ENCODE results near the gene CCL23.
"Not testable (repeated sequence)": the region's sequence is repeated elsewhere in the genome, so short reads cannot be mapped to it uniquely, and the experiment has no call there.

CCL23 gene

DNA sequence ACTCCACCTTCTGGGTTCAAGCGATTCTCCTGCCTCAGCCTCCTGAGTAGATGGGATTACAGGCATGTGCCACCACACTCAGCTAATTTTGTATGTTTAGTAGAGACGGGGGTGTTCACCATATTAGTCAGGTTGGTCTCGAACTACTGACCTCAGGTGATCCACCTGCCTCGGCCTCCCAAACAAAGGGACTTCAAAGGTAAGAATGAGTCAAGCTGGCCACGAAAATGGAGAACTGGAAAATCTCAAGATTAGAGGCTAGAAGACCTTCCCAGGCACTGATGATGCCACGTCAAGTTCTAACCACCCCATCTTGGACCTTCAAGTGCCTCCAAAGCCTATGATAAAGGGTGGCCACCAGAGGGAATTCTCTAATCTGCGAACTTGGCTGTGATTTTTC, 15.1 kb downstream of the CCL23 start:
- no peak for DNase-seq (ENCODE audit: low read depth)

DNA sequence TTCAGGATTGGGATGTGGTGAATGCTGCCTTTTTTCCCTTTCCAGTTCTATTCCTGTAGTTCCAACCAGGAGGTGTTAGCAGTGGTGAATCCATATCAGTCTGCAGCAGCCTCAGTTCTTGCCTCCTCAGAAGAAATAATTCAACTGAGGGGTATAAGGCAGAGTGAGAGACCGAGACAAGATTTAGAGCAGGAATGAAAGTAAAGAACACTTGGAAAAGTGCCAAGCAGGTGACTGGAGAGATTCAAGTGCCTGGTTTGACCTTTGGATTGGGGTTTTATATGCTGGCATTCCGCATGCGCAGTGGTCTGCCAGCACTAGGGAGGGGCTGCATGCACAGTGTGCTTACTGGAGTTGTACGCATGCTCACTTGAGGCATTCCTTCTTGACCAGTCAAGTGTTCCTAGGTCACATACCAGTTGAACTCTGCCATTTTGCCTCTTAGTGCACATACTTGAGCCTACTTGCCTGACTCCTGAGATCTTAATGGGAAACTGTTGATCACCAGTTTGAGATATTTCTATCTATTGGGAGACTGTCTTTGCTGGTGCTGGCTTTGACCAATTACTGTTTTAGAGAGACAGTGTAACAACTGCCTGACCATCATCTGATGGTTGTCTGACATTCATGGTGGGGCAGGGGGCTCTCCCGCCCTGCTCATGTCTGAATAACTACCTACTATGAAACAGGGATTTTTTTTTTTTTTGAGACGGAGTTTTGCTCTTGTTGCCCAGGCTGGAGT, 15.7 kb downstream of the CCL23 start:
- no peak for DNase-seq (ENCODE audit: low read depth)

DNA sequence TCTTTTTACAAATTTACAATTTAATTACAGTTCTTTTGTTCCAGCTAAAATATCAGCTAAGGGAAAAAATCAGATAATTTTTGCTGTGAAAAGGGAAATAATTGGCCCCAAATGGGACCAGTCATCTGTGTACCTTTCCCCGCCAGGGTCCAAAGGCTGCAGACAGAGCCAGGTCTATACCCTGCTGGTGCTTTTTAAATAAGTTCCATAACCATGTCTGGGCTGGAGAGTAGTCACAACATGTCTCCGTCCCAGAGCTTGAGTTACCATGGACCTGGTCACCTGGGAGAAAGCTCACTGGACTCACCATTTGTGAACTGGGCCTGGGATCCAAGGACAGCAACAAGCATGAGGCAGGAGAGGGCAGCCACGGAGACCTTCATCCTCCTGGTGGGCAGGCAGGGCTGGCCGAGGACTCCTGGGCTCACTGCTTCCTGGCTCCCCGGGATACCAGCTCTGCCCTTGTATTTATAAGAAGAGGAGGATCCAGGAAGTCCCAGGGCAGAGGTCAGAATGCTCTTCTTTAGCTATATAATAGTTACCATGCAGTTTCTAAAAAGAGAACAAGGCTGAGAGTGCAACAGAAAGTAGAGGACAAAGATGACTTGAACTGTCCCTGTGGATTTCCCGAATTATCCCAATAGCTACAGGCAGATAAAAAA, 16.5 kb downstream of the CCL23 start, which contains the start of gene CCL15:
Gene CCL15 (minus strand): TSS at position 444 of the 662 bp plus-strand sequence. CDS start 61 bp downstream, at position 383.
- no peak for DNase-seq (ENCODE audit: low read depth)

DNA sequence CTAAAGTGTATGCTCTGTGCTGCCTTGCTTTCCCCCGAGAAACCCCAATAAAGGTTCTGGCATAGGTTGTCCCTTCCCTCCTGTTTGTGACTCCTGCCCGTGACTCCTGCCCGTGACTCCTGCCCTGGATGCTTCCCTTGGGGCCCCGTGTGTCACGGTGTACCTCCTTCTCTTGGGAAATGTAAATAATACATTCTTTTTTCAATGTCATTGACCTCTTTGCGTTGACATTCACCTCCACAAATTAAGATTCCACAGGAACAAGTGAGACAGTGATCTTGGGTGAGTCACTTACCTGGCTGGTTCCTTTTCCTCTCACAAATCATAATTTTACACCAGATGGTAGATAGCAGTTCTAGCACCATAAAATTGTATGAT, 17.1 kb downstream of the CCL23 start:
- no peak for DNase-seq (ENCODE audit: low read depth)

DNA sequence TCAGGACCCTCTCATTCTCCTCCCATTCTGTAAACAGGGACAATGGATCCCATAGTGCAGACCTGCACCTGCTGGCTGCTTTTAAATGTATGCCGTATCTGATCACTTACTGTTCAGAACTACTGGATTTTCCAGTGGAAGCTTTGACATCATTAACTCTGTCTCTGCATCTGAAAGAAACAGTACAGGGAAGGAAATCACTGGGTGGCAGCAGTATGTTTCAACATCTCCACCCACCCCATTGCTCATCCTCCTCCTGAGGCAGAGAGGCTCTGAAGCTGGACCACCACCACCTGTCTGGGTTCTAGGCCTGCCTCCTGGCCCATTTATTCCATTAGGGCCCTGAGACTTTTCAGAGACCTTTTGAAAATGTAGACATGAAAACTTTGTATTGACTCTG, 19.0 kb downstream of the CCL23 start:
- DNase-seq (ENCODE audit: low read depth): no peak

DNA sequence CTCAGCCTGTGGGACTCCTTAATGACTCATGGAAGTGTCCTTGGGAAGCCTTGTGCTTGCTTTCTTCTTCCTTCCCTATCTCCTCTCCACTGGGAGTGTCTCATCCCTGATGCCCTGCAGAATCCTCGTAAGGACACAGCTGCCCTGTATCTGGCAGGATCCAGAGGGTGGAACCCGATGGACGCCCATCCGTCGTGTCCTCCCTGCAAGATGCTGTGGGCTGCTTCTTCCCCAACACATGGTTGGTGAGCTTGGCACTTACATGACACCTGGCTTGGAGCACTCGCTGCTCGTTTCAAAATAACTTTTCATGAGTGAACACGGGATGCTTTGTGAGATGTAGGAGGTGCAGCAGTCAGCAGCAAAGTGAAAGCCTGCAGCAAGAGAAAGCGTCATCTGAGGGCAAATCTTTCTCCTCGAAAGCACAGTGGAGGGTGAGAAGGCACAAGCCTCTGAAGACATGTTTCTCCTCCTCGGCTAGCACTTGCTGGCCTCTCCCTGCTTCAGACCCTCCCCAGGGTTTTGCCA, 19.7 kb downstream of the CCL23 start:
- no peak for DNase-seq (ENCODE audit: low read depth)

DNA sequence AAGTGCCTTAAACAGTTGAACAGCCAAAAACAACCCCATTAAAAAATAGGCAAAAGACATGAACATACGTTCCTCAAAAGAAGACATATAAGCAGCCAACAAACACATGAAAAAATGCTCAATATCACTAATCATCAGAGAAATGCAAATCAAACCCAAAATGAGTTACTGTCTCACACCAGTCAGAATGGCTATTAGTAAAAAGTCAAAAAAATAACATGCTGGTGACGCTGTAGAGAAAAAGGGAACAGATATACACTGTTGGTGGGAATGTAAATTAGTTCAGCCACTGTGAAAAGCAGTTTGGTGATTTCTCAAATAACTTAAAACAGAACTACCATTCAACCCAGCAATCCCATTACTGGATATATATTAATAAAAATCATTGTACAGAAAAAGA, 22.4 kb downstream of the CCL23 start:
- not testable (repeated sequence) for DNase-seq (ENCODE audit: low read depth)

DNA sequence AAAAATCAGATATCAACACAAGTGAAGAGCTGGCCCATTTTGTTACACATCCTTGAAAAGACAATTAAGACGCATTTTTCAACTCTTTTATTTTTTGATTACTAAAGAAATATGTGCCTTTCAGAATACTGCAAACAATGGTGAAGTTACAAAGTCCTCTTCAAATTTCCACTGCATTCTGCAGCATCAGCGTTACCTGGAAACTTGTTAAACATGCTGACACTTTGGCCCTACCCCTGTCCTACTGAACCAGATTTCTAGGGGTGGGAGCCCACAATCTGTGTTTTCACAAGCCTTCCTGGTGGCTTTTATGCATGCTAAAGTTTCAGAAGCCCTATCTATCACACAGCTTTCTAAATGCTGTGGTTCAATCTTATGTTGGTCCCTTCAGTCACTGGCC, 26.7 kb downstream of the CCL23 start:
- no peak for DNase-seq (ENCODE audit: low read depth)

DNA sequence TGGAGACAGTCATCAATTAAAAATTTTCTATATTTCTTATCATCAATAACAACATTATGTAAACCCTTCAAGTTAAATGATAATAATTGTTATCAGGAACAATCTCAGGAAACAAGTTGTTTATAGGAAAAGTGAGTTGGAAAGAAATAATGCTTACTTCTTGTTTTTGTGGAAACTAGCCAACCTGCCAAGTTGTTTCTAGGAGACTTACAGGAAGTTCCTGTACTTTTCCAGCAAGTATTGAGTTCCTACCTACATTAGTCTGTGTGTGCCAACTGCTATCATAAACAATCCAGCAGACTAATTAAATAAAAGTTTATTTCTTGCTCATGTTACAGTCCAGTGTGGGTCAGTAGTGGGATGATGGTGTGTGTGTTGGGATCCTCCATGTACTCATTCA, 29.6 kb downstream of the CCL23 start:
- DNase-seq (ENCODE audit: low read depth): no peak

DNA sequence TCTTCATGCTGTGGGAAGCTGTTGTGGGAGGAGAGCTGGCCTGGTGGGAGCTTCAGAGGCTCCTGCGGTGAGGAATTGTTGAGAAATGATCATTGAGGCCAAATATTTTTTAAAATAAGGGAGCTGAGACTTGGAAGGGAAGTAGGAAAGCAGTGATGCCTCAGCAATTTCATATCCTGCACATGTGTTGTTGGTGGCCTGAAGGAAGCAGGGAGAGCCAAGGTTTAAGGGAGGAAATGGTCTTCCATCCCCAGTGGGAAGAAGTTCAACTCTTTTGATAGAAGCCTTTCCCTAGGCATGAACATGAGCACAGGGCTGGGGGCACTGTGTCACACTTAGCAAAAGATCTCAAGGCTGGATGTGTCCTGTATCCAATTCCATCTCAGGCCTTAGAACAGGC, 31.1 kb downstream of the CCL23 start, which contains the start of gene CCL14:
Gene CCL14 (minus strand): TSS at position 87 of the 400 bp plus-strand sequence. CDS start 80 bp downstream, at position 7.
- no peak for DNase-seq (ENCODE audit: low read depth)

DNA sequence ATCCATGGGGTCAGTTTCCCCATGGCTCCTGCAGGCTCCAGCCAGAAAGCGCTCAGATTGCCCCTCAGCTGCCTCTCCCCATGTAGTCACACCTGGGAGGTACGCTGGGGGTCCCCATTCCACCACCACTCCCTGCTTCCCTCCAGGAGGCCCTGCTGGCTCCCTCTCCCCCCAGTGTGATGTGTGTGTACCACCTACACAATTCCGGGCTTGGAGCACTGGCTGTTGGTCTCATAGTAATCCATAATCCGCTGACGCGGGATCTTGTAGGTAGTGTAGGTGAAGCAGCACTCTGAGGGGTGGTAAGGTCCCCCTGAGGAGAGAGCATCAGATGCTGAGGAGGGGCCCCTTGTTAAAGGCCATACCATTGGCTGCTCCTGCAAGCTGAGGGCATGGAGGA, 33.6 kb downstream of the CCL23 start:
- DNase-seq (ENCODE audit: low read depth): no peak

DNA sequence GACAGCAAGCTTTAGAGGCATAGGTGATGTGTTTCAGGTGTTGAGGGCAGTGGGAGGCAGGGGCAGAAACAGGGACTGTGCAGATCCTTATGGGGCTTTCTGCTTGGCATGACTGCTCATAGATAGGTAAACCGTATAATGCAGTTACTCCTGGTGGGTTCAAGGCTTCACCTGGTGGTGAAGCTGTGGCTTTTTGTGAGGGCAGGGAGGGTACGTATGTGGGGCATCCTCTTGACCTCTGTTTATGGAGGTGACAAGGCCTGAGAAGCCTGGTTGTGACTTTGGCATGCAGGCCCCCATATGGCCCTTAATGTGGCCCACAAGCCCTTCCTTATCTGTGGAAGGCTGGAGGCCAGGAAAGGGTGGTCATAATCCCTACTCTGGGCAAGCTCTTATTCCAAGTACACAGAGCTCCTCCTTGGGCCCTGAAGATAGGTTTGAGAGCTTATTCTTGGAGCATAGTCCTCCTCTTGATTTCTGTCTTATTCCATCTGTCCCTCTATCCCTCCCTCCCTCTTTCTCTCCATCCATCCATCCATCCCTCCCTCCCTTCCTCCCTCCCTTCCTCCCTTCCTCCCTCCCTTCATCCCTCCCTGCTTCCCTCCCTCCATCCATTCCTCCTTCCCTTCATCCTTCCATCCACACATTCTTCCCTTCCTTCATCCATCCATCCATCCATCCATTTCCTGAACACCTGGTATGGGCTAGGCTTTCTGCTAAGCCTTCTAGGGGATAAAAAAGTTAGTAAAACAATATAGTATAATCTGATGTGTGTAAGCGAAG, 35.2 kb downstream of the CCL23 start:
- DNase-seq (ENCODE audit: low read depth): no peak

DNA sequence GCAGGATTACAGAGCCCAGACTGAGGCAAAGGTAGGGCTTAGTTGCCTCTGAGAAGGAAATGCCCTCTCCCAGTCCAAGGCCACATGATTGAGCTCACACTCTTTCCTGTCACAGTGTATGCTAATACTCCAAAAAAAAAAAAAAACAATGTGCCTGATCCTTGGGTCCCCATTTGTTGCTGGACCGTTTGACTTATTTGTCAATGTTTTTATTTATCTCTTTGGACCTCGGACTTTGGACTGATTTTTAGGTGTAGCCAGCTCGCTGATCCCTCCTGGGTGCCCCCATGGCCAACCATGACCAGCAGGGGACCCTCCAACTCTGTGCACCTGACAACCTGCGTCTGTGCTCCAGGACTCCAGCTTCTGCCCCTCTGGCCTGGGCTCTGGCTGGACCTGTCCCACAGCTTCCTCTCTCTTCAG, 35.9 kb downstream of the CCL23 start:
- DNase-seq (ENCODE audit: low read depth): no peak

DNA sequence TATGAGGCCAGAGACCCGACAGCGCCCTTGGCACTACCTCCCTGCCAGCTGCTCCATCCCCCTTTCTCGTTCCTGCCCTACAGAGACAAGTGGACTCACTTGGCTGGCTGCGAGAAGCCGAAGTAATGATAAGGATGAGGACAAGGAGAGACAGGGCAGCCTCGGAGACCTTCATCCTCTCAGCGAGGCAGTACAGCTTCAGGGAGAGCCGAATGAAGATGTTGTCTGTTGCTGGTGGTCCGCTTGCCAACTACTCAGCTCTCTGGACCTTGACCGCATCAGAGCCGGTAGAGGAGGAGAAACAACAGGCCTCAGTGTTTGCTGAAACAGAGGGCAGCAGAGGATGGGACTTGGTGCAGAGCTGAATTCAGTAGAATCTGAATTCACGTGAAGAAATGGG, 36.5 kb downstream of the CCL23 start, which contains the start of gene CCL16:
Gene CCL16 (minus strand): TSS at position 252 of the 400 bp plus-strand sequence. CDS start 77 bp downstream, at position 175.
- DNase-seq (ENCODE audit: low read depth): no peak

DNA sequence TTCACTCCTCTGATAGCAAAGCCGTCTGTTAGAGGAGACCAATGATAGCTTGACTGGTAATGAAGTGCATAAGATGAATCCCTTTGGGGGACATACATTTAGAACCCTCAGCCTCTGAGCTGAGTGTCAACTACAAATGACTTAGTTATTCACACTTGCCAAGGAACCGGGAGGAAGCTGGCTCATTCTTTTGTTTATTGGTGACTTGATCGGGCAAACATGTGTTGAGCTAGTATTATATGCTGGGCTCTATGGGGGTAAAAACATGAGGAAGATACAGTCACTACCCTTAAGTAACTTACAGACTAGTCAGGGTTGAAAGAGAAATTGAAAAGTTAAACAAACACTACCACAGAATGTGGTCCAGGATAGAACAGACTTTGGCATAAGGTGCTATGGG, 39.4 kb downstream of the CCL23 start:
- DNase-seq (ENCODE audit: low read depth): no peak

DNA sequence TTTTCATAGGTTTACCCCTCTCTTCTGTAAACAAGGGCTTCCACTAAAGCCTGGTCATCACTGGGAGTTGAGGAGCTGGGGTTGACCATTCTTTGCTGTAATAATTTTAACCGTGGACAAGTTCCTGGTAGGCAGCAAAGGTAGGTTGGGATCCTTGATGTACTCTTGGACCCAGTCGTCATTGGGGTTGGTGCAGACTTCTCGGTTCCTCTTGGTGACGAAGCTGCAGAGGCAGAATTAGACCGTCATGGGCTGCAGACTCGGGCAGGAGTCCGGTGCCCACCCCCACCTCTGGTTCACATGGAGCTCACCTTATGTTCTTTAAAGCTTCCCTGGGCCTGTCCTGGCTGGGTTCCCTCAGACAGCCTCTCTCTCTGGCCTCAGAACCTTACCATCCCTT, 40.3 kb downstream of the CCL23 start:
- DNase-seq (ENCODE audit: low read depth): no peak

DNA sequence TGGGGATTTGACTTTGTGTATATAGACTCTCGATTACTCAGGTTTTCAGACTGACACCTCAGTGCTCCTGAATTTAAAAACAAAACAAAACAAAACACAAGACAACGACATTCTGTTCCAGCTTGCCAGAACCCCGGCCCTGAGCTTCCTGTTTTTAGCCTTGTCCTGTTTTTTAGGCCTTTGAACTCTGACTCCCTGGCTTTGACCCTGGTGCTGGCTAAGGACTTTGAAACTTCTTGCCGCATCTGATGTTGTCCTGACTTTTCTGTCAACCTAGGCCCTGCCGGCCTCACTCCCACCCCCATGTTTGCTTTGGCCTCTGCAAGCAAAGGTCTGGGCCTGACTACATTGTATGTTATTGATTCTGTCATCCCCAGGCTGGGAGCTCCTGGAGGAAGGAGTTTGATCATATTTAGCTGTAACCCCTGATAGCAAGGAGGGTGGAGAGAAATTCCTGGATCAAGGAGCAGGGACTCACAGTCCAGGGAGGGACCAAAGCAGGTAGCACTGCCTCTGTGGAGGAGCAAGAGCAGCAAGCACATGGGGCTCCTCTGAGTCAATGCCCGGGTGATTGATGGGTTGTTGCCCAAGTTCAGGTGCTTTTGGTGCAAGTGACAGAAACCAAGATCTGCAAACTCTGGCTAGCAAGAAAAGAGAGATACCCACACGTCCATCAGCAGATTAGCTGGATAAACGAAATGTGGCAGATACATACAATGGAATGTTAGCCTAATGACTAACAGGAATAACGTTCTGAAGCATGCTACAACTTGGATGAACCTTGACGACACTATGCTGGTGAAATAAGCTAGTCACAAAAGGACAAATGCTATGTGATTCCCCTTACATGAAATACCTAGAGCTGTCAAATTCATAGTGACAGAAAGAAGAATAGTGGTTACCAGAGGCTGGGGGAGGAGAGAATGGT, 44.2 kb downstream of the CCL23 start:
- DNase-seq (ENCODE audit: low read depth): peak; percentile 15

DNA sequence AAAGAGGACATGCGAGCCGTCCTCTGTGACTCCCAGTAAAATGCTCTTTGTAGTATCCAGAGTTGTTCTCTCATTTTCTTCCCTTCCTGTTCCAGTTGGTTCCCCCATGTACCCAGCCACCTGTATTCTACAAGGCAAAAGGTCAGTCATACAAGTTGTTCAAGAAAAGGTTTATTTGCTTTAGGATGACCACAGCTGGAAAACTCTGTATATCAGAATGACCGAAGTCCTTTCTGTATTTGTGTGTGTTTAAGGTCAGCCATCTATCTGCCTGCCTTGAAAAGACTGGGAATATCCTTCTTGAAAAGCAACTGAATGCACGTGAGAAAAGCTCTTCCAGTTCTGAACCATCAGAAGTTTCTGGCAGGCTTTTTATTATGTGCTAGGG, 44.8 kb downstream of the CCL23 start:
- no peak for DNase-seq (ENCODE audit: low read depth)

DNA sequence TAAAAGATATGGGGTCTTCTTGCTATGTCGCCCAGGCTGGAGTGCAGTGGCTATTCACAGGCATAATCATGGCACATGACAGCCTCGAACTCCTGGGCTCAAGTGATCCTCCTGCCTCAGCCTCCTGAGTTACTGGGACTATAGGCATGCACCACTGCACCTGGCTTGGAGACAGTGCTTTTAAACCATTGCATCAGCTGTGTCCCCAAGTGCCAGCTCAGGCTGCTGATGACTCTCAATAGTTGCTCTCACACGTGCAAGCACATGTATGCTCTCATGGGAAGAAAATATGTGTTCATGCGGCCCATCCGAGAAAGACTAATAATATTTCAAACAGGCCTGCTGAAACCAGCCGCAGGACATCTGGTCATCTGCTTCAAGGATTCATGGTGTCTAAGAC, 45.2 kb downstream of the CCL23 start:
- DNase-seq (ENCODE audit: low read depth): no peak

DNA sequence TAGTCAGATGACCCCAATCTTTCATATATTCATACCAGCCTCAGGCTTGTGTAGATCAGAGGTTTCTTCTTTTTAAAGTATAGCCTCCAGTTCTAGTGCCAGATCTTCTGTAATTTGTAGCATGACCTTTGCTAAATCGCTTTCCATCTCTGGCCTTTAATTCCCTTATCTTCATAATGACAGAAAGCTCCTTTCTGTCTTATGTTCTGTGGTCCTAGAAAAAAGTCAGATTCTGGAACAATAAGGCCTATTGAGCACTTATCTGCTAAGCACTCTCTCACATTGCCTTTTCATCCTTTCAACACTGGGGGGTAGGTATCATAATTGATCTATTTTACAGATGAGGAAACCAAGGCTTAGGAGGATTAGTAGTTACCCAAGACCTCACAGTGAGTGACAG, 45.7 kb downstream of the CCL23 start:
- no peak for DNase-seq (ENCODE audit: low read depth)
